ENCODE results near the gene GABBR2.

The GABBR2 gene

DNA sequence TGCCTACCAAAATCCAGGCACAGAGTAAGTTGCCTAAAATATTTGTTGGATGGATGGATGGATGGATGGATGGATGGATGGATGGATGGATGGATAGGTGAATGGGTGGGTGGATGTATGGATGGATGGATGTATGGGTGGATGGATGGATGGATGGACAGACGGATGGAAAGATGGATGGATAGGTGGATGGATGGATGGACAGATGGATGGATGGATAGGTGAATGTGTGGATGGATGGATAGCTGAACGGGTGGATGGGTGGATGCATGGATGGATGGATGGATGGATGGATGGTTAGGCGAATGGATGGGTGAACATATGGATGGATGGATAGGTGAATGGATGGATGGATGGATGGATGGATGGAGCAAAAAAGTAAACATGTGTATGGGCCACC lies 131.9 kb downstream of the GABBR2 start:
- TF ChIP-seq, protein P1, sequence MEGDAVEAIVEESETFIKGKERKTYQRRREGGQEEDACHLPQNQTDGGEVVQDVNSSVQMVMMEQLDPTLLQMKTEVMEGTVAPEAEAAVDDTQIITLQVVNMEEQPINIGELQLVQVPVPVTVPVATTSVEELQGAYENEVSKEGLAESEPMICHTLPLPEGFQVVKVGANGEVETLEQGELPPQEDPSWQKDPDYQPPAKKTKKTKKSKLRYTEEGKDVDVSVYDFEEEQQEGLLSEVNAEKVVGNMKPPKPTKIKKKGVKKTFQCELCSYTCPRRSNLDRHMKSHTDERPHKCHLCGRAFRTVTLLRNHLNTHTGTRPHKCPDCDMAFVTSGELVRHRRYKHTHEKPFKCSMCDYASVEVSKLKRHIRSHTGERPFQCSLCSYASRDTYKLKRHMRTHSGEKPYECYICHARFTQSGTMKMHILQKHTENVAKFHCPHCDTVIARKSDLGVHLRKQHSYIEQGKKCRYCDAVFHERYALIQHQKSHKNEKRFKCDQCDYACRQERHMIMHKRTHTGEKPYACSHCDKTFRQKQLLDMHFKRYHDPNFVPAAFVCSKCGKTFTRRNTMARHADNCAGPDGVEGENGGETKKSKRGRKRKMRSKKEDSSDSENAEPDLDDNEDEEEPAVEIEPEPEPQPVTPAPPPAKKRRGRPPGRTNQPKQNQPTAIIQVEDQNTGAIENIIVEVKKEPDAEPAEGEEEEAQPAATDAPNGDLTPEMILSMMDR (IDR thresholded peaks at IDR 0.05; ENCODE audit: insufficient read depth, missing control alignments): no peak
- DNase-seq (ENCODE audit: insufficient read length, low spot score) (no peak), FAIRE-seq (no peak)

DNA sequence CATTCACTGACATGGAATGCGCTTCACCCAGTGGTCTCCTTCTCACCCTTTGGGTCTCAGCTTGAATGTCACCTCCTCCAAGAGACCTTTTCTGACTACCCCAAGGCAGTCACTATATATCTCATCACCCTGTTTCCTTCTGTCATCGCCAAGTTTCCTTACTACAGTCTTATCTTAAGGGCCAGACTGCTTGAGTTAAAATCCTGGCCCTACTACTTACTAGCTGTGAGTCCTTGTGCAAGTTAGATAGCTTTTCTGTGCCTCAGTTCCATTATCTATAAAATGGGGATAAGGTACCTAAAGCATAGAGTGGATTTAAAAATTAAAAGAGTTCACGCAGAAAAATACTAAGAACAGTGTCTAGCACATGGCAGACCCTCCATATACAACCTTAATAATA lies 132.4 kb downstream of the GABBR2 start:
- TF ChIP-seq, protein P1 (IDR thresholded peaks at IDR 0.05; ENCODE audit: insufficient read depth, missing control alignments): no peak
- no peak for FAIRE-seq
- no peak for DNase-seq (ENCODE audit: insufficient read length, low spot score)

DNA sequence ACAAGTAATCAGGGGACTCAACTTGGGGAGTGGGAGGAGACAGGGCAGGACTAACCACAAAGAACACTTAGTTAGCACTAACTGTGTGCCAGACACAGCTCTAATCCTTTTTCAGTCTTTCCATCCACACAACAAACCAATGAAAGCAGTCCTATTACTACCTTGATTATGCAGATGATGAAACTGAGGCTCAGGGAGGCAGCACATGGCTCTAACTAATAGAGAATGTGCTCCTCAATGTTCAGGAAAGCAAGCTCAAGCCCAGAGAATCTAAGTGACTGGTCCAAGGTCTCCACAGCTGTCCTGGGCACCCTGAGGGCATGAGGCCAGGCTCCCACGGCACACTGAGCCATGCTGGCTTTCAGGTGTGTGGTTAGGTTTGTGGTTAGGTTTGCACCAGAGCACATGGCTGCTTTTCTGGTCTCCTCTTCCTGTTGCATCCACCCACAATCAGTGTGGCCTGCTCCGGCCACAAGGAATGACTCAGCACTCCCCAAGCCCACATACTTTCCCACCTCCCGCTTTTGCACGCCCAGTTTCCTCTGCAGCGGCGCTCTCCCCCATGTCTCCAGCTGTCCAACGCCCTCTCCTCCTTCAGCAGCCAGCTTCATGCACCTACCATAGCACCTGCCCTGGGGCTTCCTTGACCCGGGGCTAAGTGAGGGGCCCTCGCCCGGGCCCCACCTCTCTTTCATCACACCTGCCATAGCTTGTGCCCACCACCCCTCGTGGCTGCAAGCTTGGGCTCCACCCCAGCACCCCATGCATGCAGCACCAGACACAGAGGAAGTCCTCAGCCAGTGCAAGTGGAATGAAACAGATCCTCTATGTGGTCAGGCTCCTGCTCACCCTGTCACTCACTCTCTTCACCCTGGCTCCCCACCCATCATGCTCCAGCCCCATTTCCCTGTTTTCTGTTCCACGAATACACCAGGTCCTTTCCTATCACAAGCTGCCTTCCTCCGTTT lies 133.1 kb downstream of the GABBR2 start:
- TF ChIP-seq, protein P1 (IDR thresholded peaks at IDR 0.05; ENCODE audit: insufficient read depth, missing control alignments): no peak
- DNase-seq (ENCODE audit: insufficient read length, low spot score) (no peak), FAIRE-seq (no peak)

DNA sequence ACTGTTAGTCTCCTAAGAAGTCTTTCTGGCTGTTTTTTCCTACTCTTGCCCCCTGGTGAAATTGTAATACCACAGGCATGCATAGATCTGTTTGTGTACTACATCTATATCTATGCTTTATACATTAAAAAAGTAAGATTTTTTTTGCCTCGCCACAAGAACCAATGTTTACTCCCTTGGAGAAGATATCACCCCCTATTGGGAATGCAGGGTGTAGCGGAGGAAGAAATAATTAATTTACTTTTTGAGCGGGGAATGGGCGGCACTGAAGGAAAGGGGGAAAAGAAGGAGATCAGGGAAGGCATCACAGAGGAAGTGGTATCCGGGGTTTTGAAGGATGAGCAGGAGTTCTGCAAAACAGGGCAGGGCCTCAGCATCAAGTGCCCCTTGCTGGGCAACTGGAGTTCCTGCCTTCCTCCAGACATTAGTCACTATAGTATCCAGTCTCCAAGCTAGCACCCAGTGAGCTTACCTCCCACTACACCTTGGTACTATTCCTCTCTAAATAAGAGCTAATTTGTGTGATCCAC lies 134.9 kb downstream of the GABBR2 start:
- FAIRE-seq (no peak), DNase-seq (ENCODE audit: insufficient read length, low spot score) (no peak)
- TF ChIP-seq, protein P1 (IDR thresholded peaks at IDR 0.05; ENCODE audit: insufficient read depth, missing control alignments): no peak

DNA sequence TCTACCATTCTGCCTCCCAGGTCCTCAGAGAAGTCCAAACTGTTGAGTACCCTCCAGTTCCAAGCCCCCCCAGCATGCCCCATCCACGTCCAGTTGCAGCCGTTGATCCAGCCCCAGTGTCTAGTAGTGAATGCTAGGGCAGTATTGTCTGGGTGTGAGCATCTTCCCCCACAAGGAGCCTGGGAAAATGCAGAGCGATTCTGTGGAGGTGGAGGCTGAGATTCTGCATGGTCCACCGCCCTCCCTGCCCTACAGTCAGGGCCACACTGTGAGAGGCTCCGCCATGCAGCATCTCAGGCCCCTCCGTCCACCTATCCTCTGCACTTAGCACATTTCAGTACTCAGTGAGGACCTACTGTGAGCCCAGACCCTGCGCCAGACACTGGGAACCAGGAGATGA lies 135.9 kb downstream of the GABBR2 start:
- FAIRE-seq (no peak), DNase-seq (ENCODE audit: insufficient read length, low spot score) (no peak)
- TF ChIP-seq, protein P1 (IDR thresholded peaks at IDR 0.05; ENCODE audit: insufficient read depth, missing control alignments): no peak

DNA sequence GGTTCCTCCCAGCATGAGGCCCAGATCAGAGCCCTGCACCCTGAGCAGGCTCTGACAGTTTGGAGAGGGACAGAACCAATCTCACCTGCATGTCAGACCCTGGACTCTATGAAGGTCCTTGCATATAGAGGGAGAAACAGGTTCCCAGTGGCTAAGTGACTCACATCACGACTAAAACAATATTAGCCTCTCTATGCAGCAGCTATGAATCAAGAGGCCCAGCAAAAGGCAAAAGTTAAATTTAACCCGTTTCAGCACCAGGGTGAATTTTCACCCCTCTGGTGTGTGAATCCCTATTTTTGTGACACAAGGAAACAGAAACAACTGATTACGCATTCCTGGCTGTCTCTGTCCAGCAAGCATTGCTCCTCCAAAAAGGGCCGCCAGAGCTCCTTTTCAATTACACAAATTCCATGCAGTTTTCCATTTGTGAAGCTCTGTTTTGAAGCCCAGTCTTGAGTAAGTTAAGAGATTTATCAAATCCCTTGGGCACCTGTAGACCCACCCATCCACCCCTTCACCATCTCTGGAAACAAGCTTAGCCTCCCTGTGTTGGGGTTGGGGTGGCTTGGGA lies 136.6 kb downstream of the GABBR2 start:
- no peak for DNase-seq (ENCODE audit: insufficient read length, low spot score)
- TF ChIP-seq, protein P1 (IDR thresholded peaks at IDR 0.05; ENCODE audit: insufficient read depth, missing control alignments): no peak
- FAIRE-seq: no peak

Data from D721Med (cell line).